Measurements from ENCODE around the gene SPOCD1.

- no peak for TF ChIP-seq CTCF (IDR thresholded peaks at IDR 0.05)
- no peak for TF ChIP-seq POLR2A (IDR thresholded peaks at IDR 0.05)
Observed at GRCh38 chr1:31846484-31846883, 30.7 kb upstream of the SPOCD1 start.
